ENCODE data around the gene ITSN1. TPM values are rescaled to one million over a fixed set of nuclear protein-coding genes. Genes with fewer than 3 reads are reported as not detected.
"Not testable (repeated sequence)": the region's sequence is repeated elsewhere in the genome, so short reads cannot be mapped to it uniquely, and the experiment has no call there.

ITSN1 gene
- total RNA-seq, 1 donor from 2014 or later, result 4.5 TPM

DNA sequence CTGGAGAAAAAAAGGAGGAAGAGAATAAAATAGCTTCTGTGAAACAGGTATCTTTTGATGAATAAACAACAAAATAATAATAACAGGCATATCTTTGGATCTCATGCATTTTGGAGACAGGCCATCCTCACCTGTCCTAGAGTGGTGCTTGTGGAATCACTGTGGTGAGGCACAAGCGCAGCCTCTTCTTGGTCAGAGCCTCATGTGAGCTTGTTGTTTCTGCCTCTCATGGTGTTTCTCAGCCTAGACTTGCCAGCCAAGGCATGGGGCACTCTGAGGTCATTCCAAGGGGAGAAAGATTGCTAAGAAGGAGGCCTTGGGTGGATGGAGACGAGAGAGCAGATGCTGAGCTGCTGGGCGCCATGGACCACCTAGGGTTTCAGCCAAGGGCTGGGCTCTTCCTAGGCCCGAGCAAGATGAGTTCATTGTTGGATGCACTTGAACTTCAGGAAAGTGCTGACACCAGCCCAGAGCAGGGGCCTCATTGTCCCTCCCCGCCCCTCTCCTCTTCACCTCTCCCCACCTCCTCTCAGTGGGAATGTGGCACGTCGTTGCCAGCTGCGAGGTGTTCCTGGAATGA is 223.8 kb downstream of the ITSN1 start:
- no peaks in the 10 kb centered on the region for H3K36me3 Mint-ChIP-seq (ENCODE audit: low read depth)
- intact Hi-C loops (cut with micrococcal nuclease), result no loop called here

GRCh38 chr21:33866826-33867225 is 224.5 kb downstream of the ITSN1 start:
- DNase-seq (ENCODE audit: low spot score), result no peak
- Mint-ChIP-seq H3K27ac (no peak overlapping the region), H3K27me3 (ENCODE audit: insufficient read depth) (peaks cover 5% of the 10 kb centered on the region), H3K4me3 (no peak overlapping the region), H3K36me3 (ENCODE audit: low read depth) (no peaks in the 10 kb centered on the region), H3K4me1 (ENCODE audit: low read depth) (no peaks in the 10 kb centered on the region), H3K9me3 (no peaks in the 10 kb centered on the region)
- intact Hi-C loops (cut with micrococcal nuclease), result no loop called here

More for the DNA sequence above, 223.8 kb downstream of the ITSN1 start:
- no peaks in the 10 kb centered on the region for H3K9me3 Mint-ChIP-seq
- no peak overlapping the region for H3K4me3 Mint-ChIP-seq
- H3K27ac Mint-ChIP-seq, result no peak overlapping the region
- peaks cover 5% of the 10 kb centered on the region for H3K27me3 Mint-ChIP-seq (ENCODE audit: insufficient read depth)
- no peaks in the 10 kb centered on the region for H3K4me1 Mint-ChIP-seq (ENCODE audit: low read depth)
- DNase-seq (ENCODE audit: low spot score), result no peak

DNA sequence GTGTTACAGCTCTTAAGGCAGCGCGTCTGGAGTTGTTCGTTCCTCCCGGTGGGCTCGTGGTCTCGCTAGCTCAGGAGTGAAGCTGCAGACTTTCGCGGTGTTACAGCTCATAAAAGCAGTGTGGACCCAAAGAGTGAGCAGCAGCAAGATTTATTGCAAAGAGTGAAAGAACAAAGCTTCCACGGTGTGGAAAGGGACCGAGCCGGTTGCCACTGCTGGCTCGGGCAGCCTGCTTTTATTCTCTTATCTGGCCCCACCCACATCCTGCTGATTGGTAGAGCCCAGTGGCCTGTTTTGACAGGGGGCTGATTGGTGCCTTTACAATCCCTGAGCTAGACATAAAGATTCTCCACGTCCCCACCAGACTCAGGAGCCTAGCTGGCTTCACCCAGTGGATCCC is 225.6 kb downstream of the ITSN1 start:
- H3K4me3 Mint-ChIP-seq; H3K9me3 Mint-ChIP-seq; H3K27ac Mint-ChIP-seq; H3K36me3 Mint-ChIP-seq (ENCODE audit: low read depth); DNase-seq (ENCODE audit: low spot score); H3K27me3 Mint-ChIP-seq (ENCODE audit: insufficient read depth); intact Hi-C loops (cut with micrococcal nuclease); H3K4me1 Mint-ChIP-seq (ENCODE audit: low read depth): not testable (repeated sequence)

GRCh38 chr21:33869873-33870272 is 227.6 kb downstream of the ITSN1 start:
- H3K4me3 Mint-ChIP-seq, result no peak overlapping the region
- no peaks in the 10 kb centered on the region for H3K36me3 Mint-ChIP-seq (ENCODE audit: low read depth)
- no peaks in the 10 kb centered on the region for H3K4me1 Mint-ChIP-seq (ENCODE audit: low read depth)
- no peak for DNase-seq (ENCODE audit: low spot score)
- intact Hi-C loops (cut with micrococcal nuclease), result no loop called here
- no peak overlapping the region for H3K27ac Mint-ChIP-seq
- H3K27me3 Mint-ChIP-seq (ENCODE audit: insufficient read depth), result peaks cover 6% of the 10 kb centered on the region
- no peaks in the 10 kb centered on the region for H3K9me3 Mint-ChIP-seq

DNA sequence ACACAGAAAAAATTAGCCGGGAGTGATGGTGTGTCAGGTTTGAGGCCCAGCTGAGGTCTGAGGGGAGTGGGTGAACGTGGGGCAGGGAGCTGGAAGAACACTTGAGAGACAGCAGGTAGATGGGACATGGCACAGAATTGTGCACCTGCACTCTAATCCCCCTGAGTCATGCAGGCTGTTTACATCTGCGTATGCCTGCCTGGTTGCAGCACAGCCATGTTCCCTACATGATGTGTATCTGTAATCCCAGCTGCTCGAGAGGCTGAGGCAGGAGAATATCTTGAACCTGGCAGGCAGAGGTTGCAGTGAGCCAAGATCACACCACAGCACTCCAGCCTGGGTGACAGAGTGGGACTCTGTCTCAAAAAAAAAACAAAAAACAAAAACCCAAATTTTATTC is 228.5 kb downstream of the ITSN1 start:
- no peaks in the 10 kb centered on the region for H3K9me3 Mint-ChIP-seq
- H3K4me3 Mint-ChIP-seq, result no peak overlapping the region
- H3K27me3 Mint-ChIP-seq (ENCODE audit: insufficient read depth), result peaks cover 8% of the 10 kb centered on the region
- intact Hi-C loops (cut with micrococcal nuclease), result no loop called here
- H3K27ac Mint-ChIP-seq, result no peak overlapping the region
- DNase-seq (ENCODE audit: low spot score), result no peak
- H3K4me1 Mint-ChIP-seq (ENCODE audit: low read depth), result no peaks in the 10 kb centered on the region
- H3K36me3 Mint-ChIP-seq (ENCODE audit: low read depth), result no peaks in the 10 kb centered on the region

- intact Hi-C loops (cut with micrococcal nuclease), result no loop called here
- H3K4me3 Mint-ChIP-seq, result no peak overlapping the region
- H3K27ac Mint-ChIP-seq, result no peak overlapping the region
- H3K9me3 Mint-ChIP-seq, result no peaks in the 10 kb centered on the region
- peaks cover 8% of the 10 kb centered on the region for H3K27me3 Mint-ChIP-seq (ENCODE audit: insufficient read depth)
- H3K36me3 Mint-ChIP-seq (ENCODE audit: low read depth), result no peaks in the 10 kb centered on the region
- H3K4me1 Mint-ChIP-seq (ENCODE audit: low read depth), result no peaks in the 10 kb centered on the region
- no peak for DNase-seq (ENCODE audit: low spot score)
These were observed 228.9 kb downstream of the ITSN1 start for GRCh38 chr21:33871171-33871570.

- no peaks in the 10 kb centered on the region for H3K4me1 Mint-ChIP-seq (ENCODE audit: low read depth)
These were observed 230.7 kb downstream of the ITSN1 start for GRCh38 chr21:33872881-33873515.

DNA sequence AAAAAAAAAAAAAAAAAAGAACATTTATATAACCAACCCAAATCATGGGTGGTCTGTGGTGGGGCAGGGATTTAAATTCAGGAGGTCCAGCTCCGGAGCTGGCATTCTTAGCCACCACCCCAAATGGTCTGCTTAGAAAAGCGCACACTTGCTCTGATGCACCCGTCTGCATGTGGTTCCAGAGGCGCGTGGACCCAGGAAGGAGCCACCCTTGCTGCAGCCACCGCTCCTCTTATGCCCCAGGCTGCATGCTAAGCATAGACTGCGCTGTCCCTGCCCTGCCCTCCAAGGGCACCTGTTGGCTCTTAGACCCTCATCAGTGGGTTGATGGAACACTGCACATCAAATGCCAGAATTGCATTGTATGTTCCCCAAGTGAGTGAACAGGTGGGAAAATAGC is 231.9 kb downstream of the ITSN1 start:
- DNase-seq (ENCODE audit: low spot score), result no peak
- Mint-ChIP-seq H3K9me3 (no peaks in the 10 kb centered on the region), H3K27me3 (ENCODE audit: insufficient read depth) (peaks cover 9% of the 10 kb centered on the region), H3K4me1 (ENCODE audit: low read depth) (no peaks in the 10 kb centered on the region), H3K27ac (no peak overlapping the region), H3K4me3 (no peak overlapping the region), H3K36me3 (ENCODE audit: low read depth) (no peaks in the 10 kb centered on the region)
- intact Hi-C loops (cut with micrococcal nuclease), result no loop called here

More at GRCh38 chr21:33872881-33873515, 230.7 kb downstream of the ITSN1 start:
- Mint-ChIP-seq H3K9me3 (no peaks in the 10 kb centered on the region), H3K27ac (no peak overlapping the region), H3K4me3 (no peak overlapping the region), H3K36me3 (ENCODE audit: low read depth) (no peaks in the 10 kb centered on the region), H3K27me3 (ENCODE audit: insufficient read depth) (peaks cover 5% of the 10 kb centered on the region)
- intact Hi-C loops (cut with micrococcal nuclease), result no loop called here
- no peak for DNase-seq (ENCODE audit: low spot score)

GRCh38 chr21:33875026-33875695 is 232.9 kb downstream of the ITSN1 start:
- Mint-ChIP-seq H3K4me1 (ENCODE audit: low read depth) (no peaks in the 10 kb centered on the region), H3K4me3 (no peak overlapping the region), H3K27me3 (ENCODE audit: insufficient read depth) (peaks cover 8% of the 10 kb centered on the region), H3K27ac (no peak overlapping the region), H3K9me3 (no peaks in the 10 kb centered on the region), H3K36me3 (ENCODE audit: low read depth) (no peaks in the 10 kb centered on the region)
- intact Hi-C loops (cut with micrococcal nuclease), result no loop called here
- no peak for DNase-seq (ENCODE audit: low spot score)

GRCh38 chr21:33878824-33879223 is 236.5 kb downstream of the ITSN1 start:
- no peak overlapping the region for H3K4me3 Mint-ChIP-seq
- no peaks in the 10 kb centered on the region for H3K36me3 Mint-ChIP-seq (ENCODE audit: low read depth)
- intact Hi-C loops (cut with micrococcal nuclease), result no loop called here
- no peaks in the 10 kb centered on the region for H3K9me3 Mint-ChIP-seq
- H3K27ac Mint-ChIP-seq, result no peak overlapping the region
- H3K27me3 Mint-ChIP-seq (ENCODE audit: insufficient read depth), result peaks cover 5% of the 10 kb centered on the region
- H3K4me1 Mint-ChIP-seq (ENCODE audit: low read depth), result no peaks in the 10 kb centered on the region
- DNase-seq (ENCODE audit: low spot score), result no peak

GRCh38 chr21:33880626-33881025 is 238.3 kb downstream of the ITSN1 start:
- Mint-ChIP-seq H3K27me3 (ENCODE audit: insufficient read depth) (peaks cover 3% of the 10 kb centered on the region), H3K27ac (no peak overlapping the region), H3K4me1 (ENCODE audit: low read depth) (no peaks in the 10 kb centered on the region), H3K9me3 (no peaks in the 10 kb centered on the region), H3K4me3 (no peak overlapping the region), H3K36me3 (ENCODE audit: low read depth) (no peaks in the 10 kb centered on the region)
- DNase-seq (ENCODE audit: low spot score), result no peak
- intact Hi-C loops (cut with micrococcal nuclease), result no loop called here

- Mint-ChIP-seq H3K4me1 (ENCODE audit: low read depth) (no peaks in the 10 kb centered on the region), H3K27ac (no peak overlapping the region), H3K9me3 (no peaks in the 10 kb centered on the region), H3K4me3 (no peak overlapping the region), H3K27me3 (ENCODE audit: insufficient read depth) (peaks cover 3% of the 10 kb centered on the region), H3K36me3 (ENCODE audit: low read depth) (no peaks in the 10 kb centered on the region)
- DNase-seq (ENCODE audit: low spot score), result no peak
- intact Hi-C loops (cut with micrococcal nuclease), result no loop called here
These were observed 239.6 kb downstream of the ITSN1 start for GRCh38 chr21:33881689-33882440.

DNA sequence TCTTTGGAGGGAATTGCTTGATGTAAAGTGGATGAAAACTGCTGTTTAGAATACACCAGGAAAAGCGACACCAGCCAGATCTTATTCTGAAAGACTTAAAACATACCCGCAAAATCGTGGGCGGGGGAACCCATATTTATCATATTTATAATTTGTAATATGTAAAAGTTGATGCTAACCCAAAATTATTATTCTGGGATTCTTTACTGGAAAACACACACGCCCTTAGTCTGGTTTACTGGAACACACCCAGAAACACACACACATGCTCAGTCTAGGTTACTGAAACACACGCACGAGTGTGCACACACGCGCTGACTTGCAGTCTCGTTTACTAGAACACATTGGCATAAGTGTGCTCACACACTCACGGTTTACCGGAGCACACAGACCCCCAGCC is 240.8 kb downstream of the ITSN1 start:
- intact Hi-C loops (cut with micrococcal nuclease), result no loop called here
- Mint-ChIP-seq H3K27ac (no peak overlapping the region), H3K36me3 (ENCODE audit: low read depth) (no peaks in the 10 kb centered on the region), H3K4me3 (no peak overlapping the region), H3K27me3 (ENCODE audit: insufficient read depth) (peaks cover 2% of the 10 kb centered on the region), H3K4me1 (ENCODE audit: low read depth) (no peaks in the 10 kb centered on the region), H3K9me3 (no peaks in the 10 kb centered on the region)
- DNase-seq (ENCODE audit: low spot score), result no peak
